Smooth muscle cell (in vitro differentiated cells): ENCODE results near the gene ZNF148. TPM values are rescaled to one million over a fixed set of nuclear protein-coding genes. Genes with fewer than 3 reads are reported as not detected.
"Not testable (repeated sequence)": the region's sequence is repeated elsewhere in the genome, so short reads cannot be mapped to it uniquely, and the experiment has no call there.

Source experiments
- DNase-seq: peaks from one replicate; lab custom pipeline; 2025; ENCODE audit not compliant: unreplicated experiment; lab: John Stamatoyannopoulos, UW
- H2AFZ ChIP-seq: fragments of 200-600 bp; sonication (generic); 2 replicates; pipeline ENCODE4 v1.6.0; 2016; ENCODE audit warnings: antibody characterized with exemption, low read depth, mild to moderate bottlenecking
- H3F3A ChIP-seq: fragments of 200-600 bp; sonication (generic); 2 replicates; pipeline ENCODE4 v1.6.0; 2017; ENCODE audit warnings: antibody characterized with exemption, low read depth
- H3K27ac ChIP-seq: fragments of 200-600 bp; sonication (generic); 2 replicates; pipeline ENCODE4 v1.5.1; 2016; ENCODE audit warnings: low read depth, mild to moderate bottlenecking
- H3K27me3 ChIP-seq: fragments of 200-600 bp; sonication (generic); 2 replicates; pipeline ENCODE4 v1.6.1; 2016; ENCODE audit warnings: low read depth, mild to moderate bottlenecking
- H3K36me3 ChIP-seq: fragments of 200-600 bp; sonication (generic); 2 replicates; pipeline ENCODE4 v1.5.1; 2016; ENCODE audit warnings: low read depth
- H3K4me1 ChIP-seq: fragments of 200-600 bp; sonication (generic); 2 replicates; pipeline ENCODE4 v1.5.1; 2016; ENCODE audit warnings: low read depth
- H3K4me2 ChIP-seq: fragments of 200-600 bp; sonication (generic); 2 replicates; pipeline ENCODE4 v1.6.0; 2016; ENCODE audit warnings: mild to moderate bottlenecking
- H3K4me3 ChIP-seq: fragments of 200-600 bp; sonication (generic); 2 replicates; pipeline ENCODE4 v1.5.1; 2016; ENCODE audit warnings: mild to moderate bottlenecking
- H3K79me2 ChIP-seq: fragments of 200-600 bp; sonication (generic); 2 replicates; pipeline ENCODE4 v1.6.0; 2016; ENCODE audit warnings: low read depth, mild to moderate bottlenecking
- H3K9ac ChIP-seq: fragments of 200-600 bp; sonication (generic); 2 replicates; pipeline ENCODE4 v1.6.0; 2016; ENCODE audit warnings: low read depth
- H3K9me3 ChIP-seq: fragments of 200-600 bp; sonication (generic); replicated peaks from 2 replicates; pipeline ENCODE4 v1.5.1; 2016; ENCODE audit warnings: low read depth
- H4K20me1 ChIP-seq: fragments of 200-600 bp; sonication (generic); 2 replicates; pipeline ENCODE4 v1.6.0; 2016; ENCODE audit warnings: low read depth
- CTCF ChIP-seq: fragments of 200-600 bp; sonication (generic); IDR thresholded peaks from 2 replicates; pipeline ENCODE4 v1.5.1; 2017; ENCODE audit warnings: borderline replicate concordance, mild to moderate bottlenecking, antibody characterized with exemption; ENCODE audit not compliant: insufficient read depth, poor library complexity, severe bottlenecking
- WGBS: methylation state at CpG from one replicate; pipeline ENCODE4 v1.1.7; 2016; ENCODE audit warnings: low lambda C conversion rate; 5-methylcytosine and 5-hydroxymethylcytosine counted together
- polyA plus RNA-seq: library from polyadenylated mRNA; unstranded; fragments of >200 nt; fragmentation: Nextera tagmentation; extraction: Ambion mirVana; gene quantifications from 2 replicates; pipeline ENCODE4 v1.2.1, GENCODE V29; 2016
- total RNA-seq: library from RNA; depleted of rRNA; stranded (reverse); fragments of >200 nt; gene quantifications from 2 replicates; pipeline ENCODE4 v1.2.3, GENCODE V29; 2014

Gene ZNF148
- total and polyA plus RNA-seq, 2 experiments from 2014 or later, result 23.6 to 27.7 TPM

GRCh38 chr3:125395091-125395490 lies 20.0 kb upstream of the ZNF148 start:
- Histone ChIP-seq H3F3A (no peaks in the 10 kb centered on the region), H3K9me3 (no peaks in the 10 kb centered on the region), H3K79me2 (no peaks in the 10 kb centered on the region), H3K9ac (no peak overlapping the region), H3K27me3 (no peaks in the 10 kb centered on the region), H3K4me1 (no peaks in the 10 kb centered on the region), H2AFZ (no peak overlapping the region), H4K20me1 (no peaks in the 10 kb centered on the region), H3K27ac (no peak overlapping the region), H3K36me3 (no peaks in the 10 kb centered on the region), H3K4me3 (no peak overlapping the region), H3K4me2 (no peak overlapping the region)
- no peak for TF ChIP-seq CTCF
- DNase-seq, result no peak
- WGBS, result 72% methylated on average over 2 of the region's 2 CpGs

- H3K9me3 ChIP-seq, result no peaks in the 10 kb centered on the region
These were observed 19.3 kb upstream of the ZNF148 start for GRCh38 chr3:125394406-125394805.

GRCh38 chr3:125389282-125389681 lies 14.2 kb upstream of the ZNF148 start:
- Histone ChIP-seq H3K9ac (no peak overlapping the region), H3K27me3 (no peaks in the 10 kb centered on the region), H3K4me2 (no peak overlapping the region), H3K9me3 (no peaks in the 10 kb centered on the region), H4K20me1 (no peaks in the 10 kb centered on the region), H3K4me1 (peaks cover 9% of the 10 kb centered on the region), H3K79me2 (no peaks in the 10 kb centered on the region), H3K36me3 (no peaks in the 10 kb centered on the region), H3K4me3 (no peak overlapping the region), H3F3A (no peaks in the 10 kb centered on the region), H2AFZ (no peak overlapping the region), H3K27ac (no peak overlapping the region)
- no peak for DNase-seq
- TF ChIP-seq CTCF, result no peak
- WGBS, result 91% methylated on average over 7 of the region's 7 CpGs

More at GRCh38 chr3:125394406-125394805, 19.3 kb upstream of the ZNF148 start:
- Histone ChIP-seq H3K27ac (no peak overlapping the region), H3K4me1 (no peaks in the 10 kb centered on the region), H3K9ac (no peak overlapping the region), H3K4me2 (no peak overlapping the region), H4K20me1 (no peaks in the 10 kb centered on the region), H3F3A (no peaks in the 10 kb centered on the region), H2AFZ (no peak overlapping the region), H3K4me3 (no peak overlapping the region), H3K79me2 (no peaks in the 10 kb centered on the region), H3K27me3 (no peaks in the 10 kb centered on the region), H3K36me3 (no peaks in the 10 kb centered on the region)
- TF ChIP-seq CTCF, result no peak
- 87% methylated on average over 3 of the region's 3 CpGs for WGBS
- DNase-seq, result no peak

GRCh38 chr3:125388369-125388768 lies 13.2 kb upstream of the ZNF148 start:
- H4K20me1 ChIP-seq, H2AFZ ChIP-seq, H3K4me3 ChIP-seq, H3K27ac ChIP-seq, H3K9me3 ChIP-seq, H3K27me3 ChIP-seq, H3K4me1 ChIP-seq, H3K79me2 ChIP-seq, H3K9ac ChIP-seq, H3K4me2 ChIP-seq, DNase-seq, H3F3A ChIP-seq, H3K36me3 ChIP-seq: not testable (repeated sequence)
- 95% methylated on average over 5 of the region's 5 CpGs for WGBS
